Fibroblast of pulmonary artery (primary cell): ENCODE data around the gene WNT7B.
A peak's percentile ranks its signal among the peaks of the same experiment; 100 is the strongest.

Experiments
- DNase-seq: peaks from one replicate; pipeline ENCODE4 v3.0.0-alpha.2; 2010; ENCODE audit warnings: low read depth
- H3K4me3 ChIP-seq: replicated peaks from 2 replicates; pipeline ENCODE4 v1.5.1; 2011; ENCODE audit warnings: low read depth, mild to moderate bottlenecking, control low read depth, low read length, moderate library complexity
- TF ChIP-seq, protein P1 (sequence below): IDR thresholded peaks from 2 replicates; pipeline ENCODE4 v1.5.1; 2011; ENCODE audit warnings: mild to moderate bottlenecking, control low read depth, low read length, inconsistent platforms; ENCODE audit errors: missing control alignments

Gene WNT7B

DNA sequence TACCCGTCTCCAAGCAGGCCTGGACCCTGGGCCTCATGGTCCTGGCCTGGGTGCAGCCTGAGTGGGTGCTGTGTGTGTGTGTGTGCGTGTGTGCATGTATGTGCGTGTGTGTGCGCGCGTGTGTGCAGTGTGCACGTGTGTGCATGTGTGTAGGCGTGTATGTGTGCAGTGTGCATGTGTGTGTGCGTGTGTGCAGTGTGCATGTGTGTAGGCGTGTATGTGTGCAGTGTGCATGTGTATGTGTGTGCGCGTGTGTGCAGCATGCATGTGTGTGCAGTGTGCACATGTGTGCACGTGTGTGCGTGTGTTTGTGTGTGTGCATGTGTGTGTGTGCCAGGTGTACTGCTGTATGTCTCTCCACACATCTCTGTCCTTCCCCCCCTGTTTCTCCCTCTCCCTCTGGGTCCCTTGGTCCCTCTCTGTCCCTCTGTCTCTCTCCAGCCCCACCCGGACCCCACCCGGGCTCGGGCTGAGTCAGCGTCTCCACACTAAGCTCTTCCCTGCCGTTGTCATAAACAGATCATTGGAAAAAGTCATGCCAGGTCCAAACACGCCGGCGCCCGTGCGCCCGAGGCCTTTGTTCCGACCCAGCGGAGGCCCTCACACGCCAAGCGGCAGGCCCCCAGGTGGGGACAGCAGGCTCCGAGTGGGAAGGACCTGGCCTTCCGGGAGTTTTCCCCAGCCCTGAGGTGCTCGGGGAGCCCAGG lies 34.0 kb downstream of the WNT7B start:
- TF ChIP-seq, protein P1, sequence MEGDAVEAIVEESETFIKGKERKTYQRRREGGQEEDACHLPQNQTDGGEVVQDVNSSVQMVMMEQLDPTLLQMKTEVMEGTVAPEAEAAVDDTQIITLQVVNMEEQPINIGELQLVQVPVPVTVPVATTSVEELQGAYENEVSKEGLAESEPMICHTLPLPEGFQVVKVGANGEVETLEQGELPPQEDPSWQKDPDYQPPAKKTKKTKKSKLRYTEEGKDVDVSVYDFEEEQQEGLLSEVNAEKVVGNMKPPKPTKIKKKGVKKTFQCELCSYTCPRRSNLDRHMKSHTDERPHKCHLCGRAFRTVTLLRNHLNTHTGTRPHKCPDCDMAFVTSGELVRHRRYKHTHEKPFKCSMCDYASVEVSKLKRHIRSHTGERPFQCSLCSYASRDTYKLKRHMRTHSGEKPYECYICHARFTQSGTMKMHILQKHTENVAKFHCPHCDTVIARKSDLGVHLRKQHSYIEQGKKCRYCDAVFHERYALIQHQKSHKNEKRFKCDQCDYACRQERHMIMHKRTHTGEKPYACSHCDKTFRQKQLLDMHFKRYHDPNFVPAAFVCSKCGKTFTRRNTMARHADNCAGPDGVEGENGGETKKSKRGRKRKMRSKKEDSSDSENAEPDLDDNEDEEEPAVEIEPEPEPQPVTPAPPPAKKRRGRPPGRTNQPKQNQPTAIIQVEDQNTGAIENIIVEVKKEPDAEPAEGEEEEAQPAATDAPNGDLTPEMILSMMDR = no peak
- no peak for DNase-seq
- H3K4me3 ChIP-seq = no peak overlapping the region

- no peak overlapping the region for H3K4me3 ChIP-seq
- no peak for DNase-seq
- TF ChIP-seq, protein P1 = no peak
These were observed 34.6 kb downstream of the WNT7B start for GRCh38 chr22:45942344-45942743.

DNA sequence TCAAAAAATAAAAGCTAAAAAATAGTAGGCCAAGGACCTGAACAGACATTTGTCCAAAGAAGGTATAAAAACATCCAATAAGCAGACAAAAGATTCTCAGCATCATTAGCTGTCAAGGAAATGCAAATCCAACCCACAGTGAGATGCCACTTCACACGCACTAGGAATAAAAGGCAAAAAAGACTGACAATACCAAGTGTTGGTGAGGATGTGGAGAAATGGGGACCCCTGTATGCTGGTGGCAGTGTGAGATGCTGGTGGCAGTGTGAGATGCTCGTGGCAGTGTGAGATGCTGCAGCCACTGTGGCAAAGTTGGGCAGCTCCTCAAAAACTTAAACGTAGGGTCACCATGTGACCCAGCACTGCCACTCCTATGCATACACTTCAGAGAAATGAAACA lies 38.0 kb downstream of the WNT7B start:
- no peak for DNase-seq
- TF ChIP-seq, protein P1 = no peak
- no peak overlapping the region for H3K4me3 ChIP-seq

DNA sequence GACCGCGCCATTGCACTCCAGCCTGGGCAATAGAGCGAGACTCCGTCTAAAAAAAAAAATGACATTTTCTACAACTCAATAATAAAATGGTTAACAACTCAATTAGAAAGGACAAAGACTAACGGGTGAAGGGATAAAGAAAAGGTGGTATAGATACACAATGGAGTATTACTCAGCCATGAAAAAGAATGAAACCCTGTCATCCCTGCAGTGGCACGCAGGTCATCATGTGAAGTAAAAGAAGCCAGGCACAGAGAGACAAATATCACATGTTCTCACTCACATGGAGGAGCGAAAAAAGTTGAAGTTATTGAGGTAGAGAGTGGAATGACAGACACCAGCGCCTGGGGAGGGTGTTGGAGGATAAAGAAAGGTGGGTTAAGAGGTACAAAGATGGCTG lies 39.0 kb downstream of the WNT7B start:
- no peak overlapping the region for H3K4me3 ChIP-seq
- TF ChIP-seq, protein P1 = no peak
- no peak for DNase-seq

GRCh38 chr22:45935573-45935972 lies 41.4 kb downstream of the WNT7B start:
- H3K4me3 ChIP-seq = no peak overlapping the region
- TF ChIP-seq, protein P1 = no peak
- DNase-seq = no peak

DNA sequence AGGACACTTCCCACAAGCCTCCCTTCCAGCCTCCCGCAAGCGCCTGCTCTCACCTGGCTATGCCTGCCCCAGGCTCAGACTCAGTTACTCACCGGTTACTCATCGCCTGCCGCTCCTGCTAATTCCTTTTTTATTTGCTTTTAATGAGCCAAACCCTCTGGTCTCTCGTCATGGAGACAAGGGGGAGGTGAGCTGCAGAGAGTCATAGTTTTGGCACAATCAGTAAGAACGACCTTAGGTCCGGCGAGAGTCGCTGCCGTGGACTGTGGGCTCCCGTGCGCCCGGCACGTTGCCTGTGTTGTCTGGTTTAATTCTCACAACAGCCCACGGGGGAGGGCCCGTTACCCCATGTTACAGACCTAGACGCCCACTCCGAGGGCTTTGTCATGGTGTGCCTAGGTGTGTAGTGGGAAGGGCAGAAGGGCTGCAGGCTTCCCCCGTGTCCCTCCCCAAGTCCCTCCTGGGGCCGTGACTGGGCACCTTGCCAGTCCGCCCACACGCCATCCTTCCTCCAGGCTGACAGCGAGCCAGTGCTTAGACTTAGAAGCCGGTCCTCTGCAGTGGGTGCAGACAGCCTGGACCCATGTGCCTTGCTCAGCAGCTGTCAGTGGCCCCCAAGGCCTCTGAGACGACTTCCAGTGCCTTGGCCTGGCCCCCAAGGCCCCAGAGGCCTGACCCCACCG lies 42.2 kb downstream of the WNT7B start:
- H3K4me3 ChIP-seq = no peak overlapping the region
- TF ChIP-seq, protein P1 = no peak
- DNase-seq = peak; percentile 57
